Islet precursor cell (in vitro differentiated cells): Measurements from ENCODE around the gene RPL7L1.

Experiments
- DNase-seq: peaks from one replicate; pipeline ENCODE4 v3.0.0-alpha.2; 2018

Gene RPL7L1

DNA sequence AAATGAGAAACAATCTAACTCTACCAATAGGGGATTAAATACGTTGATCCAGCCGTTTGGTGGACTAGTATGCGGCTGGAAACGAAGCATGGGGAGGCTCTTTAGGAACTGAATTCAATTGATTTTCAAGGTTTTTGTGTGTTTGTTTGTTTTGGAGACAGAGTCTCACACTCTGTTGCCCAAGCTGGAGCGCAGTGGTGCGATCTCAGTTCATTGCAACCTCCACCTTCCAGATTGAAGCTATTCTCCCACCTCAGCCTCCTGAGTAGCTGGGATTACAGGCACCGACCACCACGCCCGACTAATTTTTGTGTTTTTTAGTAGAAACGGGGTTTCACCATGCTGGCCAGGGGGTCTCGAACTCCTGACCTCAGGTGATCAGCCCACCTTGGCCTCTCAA lies 57.0 kb downstream of the RPL7L1 start:
- no peak for DNase-seq

- no peak for DNase-seq
Observed at GRCh38 chr6:42937548-42938427, 58.4 kb downstream of the RPL7L1 start.

DNA sequence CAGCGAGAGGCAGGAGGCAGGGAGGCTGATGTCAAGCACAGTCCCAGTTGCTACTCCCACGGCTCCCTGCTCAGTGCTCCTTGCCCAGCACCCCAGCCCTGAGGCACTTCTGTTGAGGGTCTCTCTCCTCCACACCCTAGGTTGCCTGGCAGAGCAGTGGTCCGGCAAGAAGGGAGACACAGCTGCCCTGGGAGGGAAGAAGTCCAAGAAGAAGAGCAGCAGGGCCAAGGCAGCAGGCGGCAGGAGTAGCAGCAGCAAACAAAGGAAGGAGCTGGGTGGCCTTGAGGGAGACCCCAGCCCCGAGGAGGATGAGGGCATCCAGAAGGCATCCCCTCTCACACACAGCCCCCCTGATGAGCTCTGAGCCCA lies 59.0 kb downstream of the RPL7L1 start:
- no peak for DNase-seq

GRCh38 chr6:42938987-42939809 lies 59.8 kb downstream of the RPL7L1 start:
- no peak for DNase-seq
